Bronchial epithelial cell (primary cell): Measurements from ENCODE around the gene EPM2A. TPM values are rescaled to one million over a fixed set of nuclear protein-coding genes. Genes with fewer than 3 reads are reported as not detected.
A peak's percentile ranks its signal among the peaks of the same experiment; 100 is the strongest.

Experiments used
- DNase-seq: peaks from one replicate; pipeline ENCODE4 v3.0.0-alpha.2; 2010; ENCODE audit warnings: low read depth
- FAIRE-seq: peaks from 2 replicates; lab custom pipeline; 2011; peaks lifted over from hg19 to GRCh38; lab: Jason Lieb, UNC
- H3K27me3 ChIP-seq: 2 replicates; pipeline ENCODE4 v1.5.1; 2011; ENCODE audit warnings: low read length; ENCODE audit not compliant: control insufficient read depth, insufficient read depth
- H3K36me3 ChIP-seq: 2 replicates; pipeline ENCODE4 v1.5.1; 2011; ENCODE audit warnings: low read length; ENCODE audit not compliant: control insufficient read depth, insufficient read depth
- H3K4me3 ChIP-seq: 2 replicates; pipeline ENCODE4 v1.5.1; 2011; ENCODE audit warnings: mild to moderate bottlenecking, low read depth, low read length, control low read depth
- CTCF ChIP-seq: IDR thresholded peaks from 2 replicates; pipeline ENCODE4 v1.5.1; 2011; ENCODE audit warnings: mild to moderate bottlenecking, moderate library complexity, low read length, control low read depth, inconsistent platforms; ENCODE audit not compliant: insufficient read depth, severe bottlenecking
- total RNA-seq: library from RNA; depleted of rRNA; stranded (reverse); fragments of >200 nt; gene quantifications from 2 replicates; pipeline ENCODE4 v1.2.1, GENCODE V29; 2014

The EPM2A gene
- total RNA-seq, 1 donor from 2014 or later, result 3.7 TPM

GRCh38 chr6:145670311-145670710, 65.0 kb downstream of the EPM2A start:
- DNase-seq (no peak), FAIRE-seq (no peak)
- Histone ChIP-seq H3K4me3 (no peak overlapping the region), H3K27me3 (no peaks in the 10 kb centered on the region), H3K36me3 (no peaks in the 10 kb centered on the region)
- no peak for TF ChIP-seq CTCF

- no peak for FAIRE-seq
Measured at GRCh38 chr6:145669627-145670034, 65.7 kb downstream of the EPM2A start.

GRCh38 chr6:145668844-145669243, 66.5 kb downstream of the EPM2A start:
- peak; percentile 75 for DNase-seq
- no peaks in the 10 kb centered on the region for H3K36me3 ChIP-seq
- FAIRE-seq, result no peak
- no peak overlapping the region for H3K4me3 ChIP-seq
- H3K27me3 ChIP-seq, result no peaks in the 10 kb centered on the region
- TF ChIP-seq CTCF, result no peak

More at GRCh38 chr6:145669627-145670034, 65.7 kb downstream of the EPM2A start:
- TF ChIP-seq CTCF, result no peak
- Histone ChIP-seq H3K4me3 (no peak overlapping the region), H3K27me3 (no peaks in the 10 kb centered on the region), H3K36me3 (no peaks in the 10 kb centered on the region)
- DNase-seq, result peak; percentile 59

- no peak overlapping the region for H3K4me3 ChIP-seq
- H3K36me3 ChIP-seq, result no peaks in the 10 kb centered on the region
- no peak for TF ChIP-seq CTCF
- FAIRE-seq (no peak), DNase-seq (no peak)
- no peaks in the 10 kb centered on the region for H3K27me3 ChIP-seq
Measured at GRCh38 chr6:145660676-145661075, 74.6 kb downstream of the EPM2A start.

GRCh38 chr6:145656128-145656527, 79.2 kb downstream of the EPM2A start:
- DNase-seq (no peak), FAIRE-seq (no peak)
- no peak for TF ChIP-seq CTCF
- no peaks in the 10 kb centered on the region for H3K27me3 ChIP-seq
- no peaks in the 10 kb centered on the region for H3K36me3 ChIP-seq
- no peak overlapping the region for H3K4me3 ChIP-seq

- DNase-seq, result no peak
- TF ChIP-seq CTCF, result no peak
- Histone ChIP-seq H3K36me3 (no peaks in the 10 kb centered on the region), H3K4me3 (no peak overlapping the region), H3K27me3 (no peaks in the 10 kb centered on the region)
- FAIRE-seq, result no peak
Measured at GRCh38 chr6:145652572-145652971, 82.7 kb downstream of the EPM2A start.
